HepG2 (cell line): ENCODE measurements around the gene ADM. TPM values are rescaled to one million over a fixed set of nuclear protein-coding genes. Genes with fewer than 3 reads are reported as not detected.

ENCODE experiments used
- CREB3 ChIP-seq: sonication (generic); formaldehyde crosslinking; IDR thresholded peaks from 2 replicates; pipeline ENCODE4 v1.5.0; 2020; ENCODE audit warnings: missing genetic modification reagents
- FOXP4 ChIP-seq: sonication (generic); formaldehyde crosslinking; IDR thresholded peaks from 2 replicates; pipeline ENCODE4 v1.4.0; 2020; ENCODE audit warnings: missing genetic modification reagents
- KLF13 ChIP-seq: sonication (generic); formaldehyde crosslinking; IDR thresholded peaks from 2 replicates; pipeline ENCODE4 v1.4.0; 2020; ENCODE audit warnings: mild to moderate bottlenecking, missing genetic modification reagents
- MBNL3 ChIP-seq: fragments of 250-450 bp; sonication (Bioruptor Pico); conservative IDR thresholded peaks from 2 replicates; pipeline ENCODE4 v1.8.0; 2022; ENCODE audit warnings: mild to moderate bottlenecking, inconsistent platforms
- MIER3 ChIP-seq: IDR thresholded peaks from 2 replicates; pipeline ENCODE4 v1.6.1; 2016; ENCODE audit warnings: missing compliant biosample characterization, borderline replicate concordance
- MTF2 ChIP-seq: sonication (generic); formaldehyde crosslinking; IDR thresholded peaks from 2 replicates; pipeline ENCODE4 v1.5.0; 2020; ENCODE audit warnings: missing genetic modification reagents, borderline replicate concordance
- NFKB2 ChIP-seq: sonication (generic); formaldehyde crosslinking; IDR thresholded peaks from 2 replicates; pipeline ENCODE4 v1.4.0; 2020; ENCODE audit warnings: missing genetic modification reagents, borderline replicate concordance
- NFRKB ChIP-seq: fragments of 450-650 bp; IDR thresholded peaks from 2 replicates; pipeline ENCODE4 v1.6.1; 2017
- PHF8 ChIP-seq: sonication (generic); formaldehyde crosslinking; IDR thresholded peaks from 2 replicates; pipeline ENCODE4 v1.5.0; 2020; ENCODE audit warnings: missing genetic modification reagents
- RFXAP ChIP-seq: sonication (generic); formaldehyde crosslinking; IDR thresholded peaks from 2 replicates; pipeline ENCODE4 v1.4.0; 2020; ENCODE audit warnings: missing genetic modification reagents, borderline replicate concordance
- ZBTB14 ChIP-seq: sonication (generic); formaldehyde crosslinking; IDR thresholded peaks from 2 replicates; pipeline ENCODE4 v1.4.0; 2020; ENCODE audit warnings: missing genetic modification reagents
- ZBTB46 ChIP-seq: sonication (generic); formaldehyde crosslinking; IDR thresholded peaks from 2 replicates; pipeline ENCODE4 v1.4.0; 2020; ENCODE audit warnings: mild to moderate bottlenecking, missing genetic modification reagents, borderline replicate concordance
- ZNF18 ChIP-seq: sonication (generic); formaldehyde crosslinking; IDR thresholded peaks from 2 replicates; pipeline ENCODE4 v1.8.0; 2022; ENCODE audit warnings: mild to moderate bottlenecking, missing genetic modification reagents; ENCODE audit not compliant: insufficient replicate concordance
- ZNF234 ChIP-seq: sonication (generic); formaldehyde crosslinking; conservative IDR thresholded peaks from 2 replicates; pipeline ENCODE4 v1.5.1; 2020; ENCODE audit warnings: mild to moderate bottlenecking, missing genetic modification reagents
- ZNF292 ChIP-seq: sonication (generic); formaldehyde crosslinking; IDR thresholded peaks from 2 replicates; pipeline ENCODE4 v1.8.1; 2022; ENCODE audit warnings: mild to moderate bottlenecking, low read depth, missing genetic modification reagents, borderline replicate concordance
- ZNF460 ChIP-seq: sonication (generic); formaldehyde crosslinking; IDR thresholded peaks from 2 replicates; pipeline ENCODE4 v1.5.1; 2020; ENCODE audit warnings: missing genetic modification reagents, mild to moderate bottlenecking, borderline replicate concordance
- ZNF574 ChIP-seq: sonication (generic); formaldehyde crosslinking; IDR thresholded peaks from 2 replicates; pipeline ENCODE4 v1.4.0; 2020; ENCODE audit warnings: missing genetic modification reagents
- ZNF605 ChIP-seq: sonication (generic); formaldehyde crosslinking; IDR thresholded peaks from 2 replicates; pipeline ENCODE4 v1.8.0; 2022; ENCODE audit warnings: mild to moderate bottlenecking, missing genetic modification reagents
- polyA plus RNA-seq, 8 experiments: library from polyadenylated mRNA; depleted of rRNA in 3 of 8; stranded (reverse) in 7 of 8; unstranded in 1 of 8; fragments of >200 nt; fragmentation: Illumina TruSeq in 4 of 8; extraction: Trizol in 4 of 8; gene quantifications; 2 replicates each; pipeline versions ENCODE4 v1.2.1 to v1.2.3, GENCODE V29; 2011 to 2016; ENCODE audit warnings: low read depth in 4 of 8, missing spikeins in 1 of 8, mixed read lengths in 1 of 8; ENCODE audit not compliant: insufficient read depth in 1 of 8
- total RNA-seq, 5 experiments: library from RNA; depleted of rRNA; stranded (reverse); fragments of >200 nt; fragmentation: Illumina TruSeq; extraction: Trizol; gene quantifications; 2 replicates each; pipeline ENCODE4 v1.2.3, GENCODE V29; 2016; ENCODE audit warnings: low read depth in 1 of 5

ADM gene
- total and polyA plus RNA-seq, 2 of the 13 experiments (the other 11 are each of a cell fraction or from before 2014, with no cell fraction given): 10.7 to 26.1 TPM

- TF ChIP-seq ZBTB14 (CRISPR knock-in tag) (peak; percentile 50; the same call in 1 of the 2 replicates), ZNF460 (no peak), ZNF605 (peak; percentile 49), MTF2 (CRISPR knock-in tag) (peak; percentile 66; the same call in 1 of the 2 replicates), ZBTB46 (CRISPR knock-in tag) (no peak), ZNF18 (peak; percentile 53), KLF13 (no peak), CREB3 (CRISPR knock-in tag) (no peak), PHF8 (peak; percentile 83), ZNF234 (CRISPR knock-in tag) (0 out of 2 replicates have a peak, but pooled peaks have one; percentile 12), NFKB2 (0 out of 2 replicates have a peak, but pooled peaks have one; percentile 31), NFRKB (no peak), FOXP4 (CRISPR knock-in tag) (peak; percentile 13), ZNF292 (CRISPR knock-in tag) (peak; percentile 85; the same call in 1 of the 2 replicates), MBNL3 (CRISPR knock-in tag) (no peak), ZNF574 (peak; percentile 62; the same call in 1 of the 2 replicates), RFXAP (CRISPR knock-in tag) (no peak), MIER3 (CRISPR knock-in tag) (0 out of 2 replicates have a peak, but pooled peaks have one; percentile 27)
These were observed 1.9 kb upstream of the ADM start (continued) for GRCh38 chr11:10302744-10303557.
